ENCODE measurements around the gene KDM2B. TPM values are rescaled to one million over a fixed set of nuclear protein-coding genes. Genes with fewer than 3 reads are reported as not detected.

KDM2B gene
- total and polyA plus RNA-seq, 3 donors from 2014 or later = 30.4 to 59.8 (median 54.9) TPM

DNA sequence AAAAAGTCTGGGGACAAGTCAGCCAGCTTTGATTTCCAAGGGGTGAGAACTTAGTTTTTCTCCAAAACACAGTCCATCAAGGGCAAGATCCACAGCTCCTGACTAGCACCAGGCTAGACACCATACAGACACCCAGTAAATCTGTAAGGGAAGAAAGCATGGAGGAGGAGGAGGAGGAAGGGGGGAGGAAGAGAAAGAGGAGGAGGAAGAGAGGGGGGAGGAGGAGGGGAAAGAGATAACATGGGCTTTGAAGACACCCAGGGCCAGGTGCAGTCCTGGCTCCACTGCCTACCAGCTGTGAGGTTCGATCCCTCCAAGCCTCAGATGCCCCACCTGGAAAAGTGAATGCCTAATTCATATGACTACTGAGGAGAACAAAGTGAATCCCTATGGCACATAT lies 18.3 kb downstream of the KDM2B start:
- no peak for DNase-seq
- 85 to 89% methylated on average over 1 of the region's 1 CpG for WGBS, 2 donors
- TF ChIP-seq, protein P1, sequence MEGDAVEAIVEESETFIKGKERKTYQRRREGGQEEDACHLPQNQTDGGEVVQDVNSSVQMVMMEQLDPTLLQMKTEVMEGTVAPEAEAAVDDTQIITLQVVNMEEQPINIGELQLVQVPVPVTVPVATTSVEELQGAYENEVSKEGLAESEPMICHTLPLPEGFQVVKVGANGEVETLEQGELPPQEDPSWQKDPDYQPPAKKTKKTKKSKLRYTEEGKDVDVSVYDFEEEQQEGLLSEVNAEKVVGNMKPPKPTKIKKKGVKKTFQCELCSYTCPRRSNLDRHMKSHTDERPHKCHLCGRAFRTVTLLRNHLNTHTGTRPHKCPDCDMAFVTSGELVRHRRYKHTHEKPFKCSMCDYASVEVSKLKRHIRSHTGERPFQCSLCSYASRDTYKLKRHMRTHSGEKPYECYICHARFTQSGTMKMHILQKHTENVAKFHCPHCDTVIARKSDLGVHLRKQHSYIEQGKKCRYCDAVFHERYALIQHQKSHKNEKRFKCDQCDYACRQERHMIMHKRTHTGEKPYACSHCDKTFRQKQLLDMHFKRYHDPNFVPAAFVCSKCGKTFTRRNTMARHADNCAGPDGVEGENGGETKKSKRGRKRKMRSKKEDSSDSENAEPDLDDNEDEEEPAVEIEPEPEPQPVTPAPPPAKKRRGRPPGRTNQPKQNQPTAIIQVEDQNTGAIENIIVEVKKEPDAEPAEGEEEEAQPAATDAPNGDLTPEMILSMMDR (IDR thresholded peaks at IDR 0.05) = no peak
- TF ChIP-seq POLR2A (IDR thresholded peaks at IDR 0.05) = no peak
- H3K4me1 ChIP-seq = no peaks in the 10 kb centered on the region
- H3K27me3 ChIP-seq = no peaks in the 10 kb centered on the region
- intact Hi-C loops (cut with DNase I; ENCODE audit: low total_unique reads) = no loop called here
- no peaks in the 10 kb centered on the region for H3K9me3 ChIP-seq
- H3K4me3 ChIP-seq = no peak overlapping the region
- H3K36me3 ChIP-seq (ENCODE audit: low read depth, missing control alignments) = no peaks in the 10 kb centered on the region
- no peak overlapping the region for H3K27ac ChIP-seq

DNA sequence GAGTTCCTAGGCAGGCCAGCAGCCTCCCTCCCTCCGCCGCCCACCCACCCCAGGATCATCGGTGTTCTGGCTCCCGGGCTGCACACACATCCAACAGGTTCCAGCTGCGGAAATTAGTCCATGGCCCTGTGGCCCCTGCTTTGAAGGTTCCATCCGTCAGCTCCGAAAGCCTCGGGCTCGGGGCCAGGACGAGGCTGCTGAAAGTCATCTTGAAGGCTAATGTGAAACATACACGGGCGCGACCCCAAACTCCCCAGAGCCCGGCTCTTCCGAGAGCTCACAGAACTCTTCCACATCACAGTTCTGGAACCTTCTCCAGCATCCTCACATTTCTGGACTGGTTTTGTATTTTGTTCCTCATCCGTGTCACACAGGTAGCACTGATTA lies 19.8 kb downstream of the KDM2B start:
- H3K4me3 ChIP-seq = no peak overlapping the region
- TF ChIP-seq POLR2A (IDR thresholded peaks at IDR 0.05) = no peak
- TF ChIP-seq, protein P1 (IDR thresholded peaks at IDR 0.05) = no peak
- no peak for DNase-seq
- no peaks in the 10 kb centered on the region for H3K36me3 ChIP-seq (ENCODE audit: low read depth, missing control alignments)
- no peak overlapping the region for H3K27ac ChIP-seq
- H3K27me3 ChIP-seq = no peaks in the 10 kb centered on the region
- H3K4me1 ChIP-seq = no peaks in the 10 kb centered on the region
- no peaks in the 10 kb centered on the region for H3K9me3 ChIP-seq
- intact Hi-C loops (cut with DNase I; ENCODE audit: low total_unique reads) = no loop called here
- 81 to 100% methylated on average over 6 to 16 of the region's 16 CpGs for WGBS, 2 donors

DNA sequence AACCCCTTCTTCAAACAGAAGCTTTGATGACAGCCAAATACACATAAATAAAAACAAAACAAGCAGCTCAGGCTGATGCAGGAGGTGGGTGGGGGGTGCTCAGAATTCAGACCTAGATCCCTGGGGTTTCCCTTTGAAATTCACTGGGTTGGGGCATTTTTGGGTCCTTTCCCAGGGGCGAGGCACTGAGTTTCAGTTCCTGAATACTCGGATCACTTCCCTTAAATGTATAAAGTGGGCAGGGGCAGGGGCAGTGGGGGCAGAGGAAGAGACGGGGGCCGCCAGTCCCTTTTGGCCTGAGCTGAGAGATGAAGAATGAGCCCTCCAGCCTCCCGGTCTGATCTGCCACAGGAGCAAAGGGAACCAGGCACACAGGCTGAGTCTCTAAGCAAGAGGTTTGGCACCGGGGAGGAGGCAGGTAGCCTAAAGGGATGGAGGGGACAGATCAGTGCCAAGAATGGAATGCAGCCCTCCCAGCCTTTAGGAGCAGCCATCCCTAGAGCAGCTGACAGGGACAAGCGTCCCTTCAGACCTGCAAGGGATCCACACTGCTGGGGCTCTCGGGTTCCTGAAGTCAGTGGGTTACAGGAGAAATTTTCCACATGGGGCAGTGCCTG lies 20.3 kb downstream of the KDM2B start:
- intact Hi-C loops (cut with DNase I; ENCODE audit: low total_unique reads) = no loop called here
- no peak overlapping the region for H3K4me3 ChIP-seq
- no peaks in the 10 kb centered on the region for H3K36me3 ChIP-seq (ENCODE audit: low read depth, missing control alignments)
- no peaks in the 10 kb centered on the region for H3K4me1 ChIP-seq
- no peak overlapping the region for H3K27ac ChIP-seq
- no peak for DNase-seq
- H3K27me3 ChIP-seq = no peaks in the 10 kb centered on the region
- no peak for TF ChIP-seq POLR2A (IDR thresholded peaks at IDR 0.05)
- TF ChIP-seq, protein P1 (IDR thresholded peaks at IDR 0.05) = no peak
- no peaks in the 10 kb centered on the region for H3K9me3 ChIP-seq
- 90 to 91% methylated on average over 8 of the region's 8 CpGs for WGBS, 2 donors

DNA sequence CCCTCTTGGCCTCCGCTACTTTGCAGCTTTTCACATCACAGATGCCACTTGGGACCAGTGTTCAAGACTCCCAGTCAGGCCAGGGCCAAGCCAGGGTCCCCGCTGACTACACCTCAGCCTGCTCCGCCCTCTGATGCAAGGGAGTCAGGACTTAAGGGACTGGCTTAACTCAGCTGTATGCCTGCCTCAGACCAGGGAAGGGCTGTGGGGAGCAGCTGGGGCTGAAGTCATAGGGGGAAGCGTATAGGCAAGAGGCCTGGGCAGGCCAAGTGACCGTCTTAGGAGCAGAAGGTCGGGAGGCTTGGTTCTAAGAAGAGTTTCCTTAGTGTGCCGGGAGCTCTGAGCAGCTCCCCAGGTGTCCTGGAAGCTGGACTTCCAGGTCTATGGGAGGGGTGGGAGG lies 21.9 kb downstream of the KDM2B start:
- DNase-seq = no peak
- H3K9me3 ChIP-seq = no peaks in the 10 kb centered on the region
- H3K27ac ChIP-seq = no peak overlapping the region
- no peaks in the 10 kb centered on the region for H3K4me1 ChIP-seq
- no peak overlapping the region for H3K4me3 ChIP-seq
- no peaks in the 10 kb centered on the region for H3K36me3 ChIP-seq (ENCODE audit: low read depth, missing control alignments)
- 92 to 96% methylated on average over 7 of the region's 7 CpGs for WGBS, 2 donors
- intact Hi-C loops (cut with DNase I; ENCODE audit: low total_unique reads) = no loop called here
- H3K27me3 ChIP-seq = no peaks in the 10 kb centered on the region
- no peak for TF ChIP-seq POLR2A (IDR thresholded peaks at IDR 0.05)

DNA sequence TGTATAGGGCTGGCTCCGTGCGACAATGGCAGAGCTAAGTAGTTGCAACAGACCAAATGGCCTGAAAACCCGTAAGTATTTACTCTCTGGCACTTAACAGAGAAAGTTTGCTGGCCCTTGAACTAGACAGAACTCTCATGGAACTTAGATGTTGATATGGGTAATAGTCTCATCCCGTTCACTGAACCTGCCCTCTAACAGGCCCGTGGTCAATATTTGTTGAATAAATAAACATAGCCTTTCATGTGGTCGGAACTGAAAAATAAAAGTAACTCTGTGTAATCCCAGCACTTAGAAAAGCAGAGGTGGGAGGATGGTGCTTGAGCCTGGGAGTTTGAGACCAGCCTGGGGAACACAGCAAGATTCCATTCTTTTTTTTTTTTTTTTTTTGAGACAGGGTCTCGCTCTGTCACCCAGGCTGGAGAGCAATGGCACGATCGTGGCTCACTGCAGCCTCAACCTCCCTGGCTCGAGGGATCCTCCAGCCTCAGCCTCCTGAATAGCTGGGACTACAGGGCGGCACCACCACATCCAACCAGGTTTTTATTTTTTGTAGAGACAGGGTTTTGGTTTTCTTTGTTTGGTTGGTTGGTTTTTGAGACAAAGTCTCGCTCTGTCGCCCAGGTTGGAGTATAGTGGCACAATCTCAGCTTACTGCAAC lies 29.7 kb downstream of the KDM2B start:
- Histone ChIP-seq H3K36me3 (ENCODE audit: low read depth, missing control alignments) (no peaks in the 10 kb centered on the region), H3K4me1 (no peaks in the 10 kb centered on the region), H3K4me3 (no peak overlapping the region), H3K27ac (no peak overlapping the region), H3K27me3 (no peaks in the 10 kb centered on the region), H3K9me3 (no peaks in the 10 kb centered on the region)
- intact Hi-C loops (cut with DNase I; ENCODE audit: low total_unique reads) = loop anchor here (5.0 kb wide), 1 partner anchor 131 kb away; no protein-coding TSS in a partner anchor
- WGBS, 2 donors = 90 to 95% methylated on average over 13 of the region's 13 CpGs
- no peak for DNase-seq
- TF ChIP-seq POLR2A (IDR thresholded peaks at IDR 0.05) = no peak
- TF ChIP-seq, protein P1 (IDR thresholded peaks at IDR 0.05) = no peak
